ENCODE data around the gene PPP1R37. TPM values are rescaled to one million over a fixed set of nuclear protein-coding genes. Genes with fewer than 3 reads are reported as not detected.
A peak's percentile ranks its signal among the peaks of the same experiment; 100 is the strongest.

The PPP1R37 gene
- total and polyA plus RNA-seq, 2 of the 13 experiments (the other 11 are each of a cell fraction or from before 2014, with no cell fraction given), result 9.0 to 14.3 TPM

- peak overlapping the region; percentile 74 for H3K27ac ChIP-seq (ENCODE audit: extremely low read length, insufficient read depth, low read length)
- CTCF ChIA-PET (ENCODE audit: low intra/inter-chr PET ratio, low total read pairs), result no interaction called here
- H3K4me3 ChIP-seq (replicated peaks in 1 of 3; ENCODE audit: insufficient read depth in 1 of 3, low read depth in 2 of 3, low read length in 3 of 3), result no peak overlapping the region
- no peak for FAIRE-seq
- DNase-seq (ENCODE audit: low spot score), result no peak
- in situ Hi-C loops (cut with HindIII; ENCODE audit: extremely low pct_ligation_motif_present, low pct_unique_long_range_greater_than_20kb), result no loop called here
- no peak for ATAC-seq
- intact Hi-C loops (cut with micrococcal nuclease; ENCODE audit: unreplicated experiment), result no loop called here
- TF ChIP-seq TEAD2 (CRISPR knock-in tag; IDR thresholded peaks at IDR 0.05) (no peak), REL (CRISPR knock-in tag; conservative IDR thresholded peaks at IDR 0.05) (no peak), AKAP8 (CRISPR knock-in tag; IDR thresholded peaks at IDR 0.05) (no peak)
- peaks cover 18% of the 10 kb centered on the region for H4K20me1 ChIP-seq (ENCODE audit: insufficient read depth, low read length)
- no peak overlapping the region for H2AFZ ChIP-seq (ENCODE audit: low read length)
- no TSS peak for BruUV-seq (replicated peaks)
- WGBS (ENCODE audit: low lambda C conversion rate), result 88% methylated on average over 3 of the region's 3 CpGs
- peaks cover 0 to 5% of the 10 kb centered on the region in 2 experiments; a peak in 2 of 5 replicates for H3K36me3 ChIP-seq (replicated peaks in 1 of 2; ENCODE audit: control insufficient read depth in 1 of 2, insufficient read depth in 2 of 2, low read length in 2 of 2)
- POLR2A ChIA-PET, result interaction anchor here (3.2 kb wide), 1 partner anchor 78 kb away, joined by 11 read pairs; the partner anchor contains the start of genes BLOC1S3 and TRAPPC6A
- no peaks in the 10 kb centered on the region for H3K27me3 ChIP-seq (ENCODE audit: control insufficient read depth in 1 of 2, insufficient read depth in 2 of 2, low read length in 2 of 2)
- H3K9ac ChIP-seq (ENCODE audit: insufficient read depth, low read depth, low read length), result no peak overlapping the region
- no peaks in the 10 kb centered on the region for H3K9me3 ChIP-seq (ENCODE audit: low read length)
- peaks cover 100% of the 10 kb centered on the region for H3K4me1 ChIP-seq (ENCODE audit: insufficient read depth, low read length)
- H3K79me2 ChIP-seq (ENCODE audit: insufficient read depth, low read length), result peaks cover 98% of the 10 kb centered on the region
- peak overlapping the region; percentile 85; the same call in 1 of the 2 replicates for H3K4me2 ChIP-seq (ENCODE audit: low read depth, low read length)
These were observed 7.2 kb downstream of the PPP1R37 start for GRCh38 chr19:45100201-45100600.

DNA sequence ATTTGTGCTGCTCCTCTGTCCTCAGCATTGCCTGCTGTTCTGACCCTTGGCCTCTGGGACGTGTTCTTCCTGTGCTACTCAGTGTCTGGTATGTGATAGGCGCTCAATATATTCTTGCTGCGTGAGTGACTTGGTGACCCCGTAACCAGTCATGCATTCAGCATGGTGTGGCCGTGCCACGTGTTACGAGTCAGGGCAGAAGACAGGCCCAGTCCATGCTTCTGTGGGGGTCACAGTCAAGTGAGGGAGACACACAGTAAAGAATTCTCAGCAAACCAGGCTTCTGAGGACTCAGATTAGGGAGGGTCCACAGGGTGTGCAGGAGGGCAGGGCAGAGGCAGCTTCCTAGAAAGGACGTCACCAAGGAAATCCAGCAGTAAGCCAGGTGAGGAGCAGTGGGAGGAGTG, 7.9 kb downstream of the PPP1R37 start:
- Histone ChIP-seq H3K79me2 (ENCODE audit: insufficient read depth, low read length) (peaks cover 98% of the 10 kb centered on the region), H3K4me3 (replicated peaks in 1 of 3; ENCODE audit: insufficient read depth in 1 of 3, low read depth in 2 of 3, low read length in 3 of 3) (no peak overlapping the region), H3K27ac (ENCODE audit: extremely low read length, insufficient read depth, low read length) (no peak overlapping the region), H3K9ac (ENCODE audit: insufficient read depth, low read depth, low read length) (no peak overlapping the region), H3K9me3 (ENCODE audit: low read length) (no peaks in the 10 kb centered on the region), H4K20me1 (ENCODE audit: insufficient read depth, low read length) (peaks cover 18% of the 10 kb centered on the region), H3K36me3 (replicated peaks in 1 of 2; ENCODE audit: control insufficient read depth in 1 of 2, insufficient read depth in 2 of 2, low read length in 2 of 2) (peaks cover 0 to 5% of the 10 kb centered on the region in 2 experiments; a peak in 2 of 5 replicates), H3K4me1 (ENCODE audit: insufficient read depth, low read length) (peaks cover 100% of the 10 kb centered on the region), H3K4me2 (ENCODE audit: low read depth, low read length) (no peak overlapping the region), H2AFZ (ENCODE audit: low read length) (no peak overlapping the region), H3K27me3 (ENCODE audit: control insufficient read depth in 1 of 2, insufficient read depth in 2 of 2, low read length in 2 of 2) (no peaks in the 10 kb centered on the region)
- POLR2A ChIA-PET, result no interaction called here
- intact Hi-C loops (cut with micrococcal nuclease; ENCODE audit: unreplicated experiment) (no loop called here), in situ Hi-C loops (cut with HindIII; ENCODE audit: extremely low pct_ligation_motif_present, low pct_unique_long_range_greater_than_20kb) (no loop called here)
- CTCF ChIA-PET (ENCODE audit: low intra/inter-chr PET ratio, low total read pairs), result no interaction called here
- no peak for ATAC-seq
- DNase-seq (ENCODE audit: low spot score), result no peak
- TF ChIP-seq ZNF562 (CRISPR knock-in tag; IDR thresholded peaks at IDR 0.05; ENCODE audit: borderline replicate concordance), result no peak
- no peak for TF ChIP-seq REPIN1 (CRISPR knock-in tag; IDR thresholded peaks at IDR 0.05; ENCODE audit: borderline replicate concordance, low read depth)
- no peak for TF ChIP-seq SIN3A (IDR thresholded peaks at IDR 0.05; ENCODE audit: borderline replicate concordance, low read depth, low read length)
- TF ChIP-seq ZSCAN12 (CRISPR knock-in tag; IDR thresholded peaks at IDR 0.05), result no peak
- TF ChIP-seq ZNF263 (CRISPR knock-in tag; IDR thresholded peaks at IDR 0.05), result peak; percentile 36; the same call in 1 of the 2 replicates
- 78% methylated on average over 5 of the region's 8 CpGs for WGBS (ENCODE audit: low lambda C conversion rate)
- BruUV-seq (replicated peaks), result no TSS peak
- FAIRE-seq, result no peak

Data from HepG2 (cell line).